ENCODE results near the gene EXO1. TPM values are rescaled to one million over a fixed set of nuclear protein-coding genes. Genes with fewer than 3 reads are reported as not detected.

Gene EXO1
- total RNA-seq, 1 experiment from 2014 or later: 32.9 TPM

DNA sequence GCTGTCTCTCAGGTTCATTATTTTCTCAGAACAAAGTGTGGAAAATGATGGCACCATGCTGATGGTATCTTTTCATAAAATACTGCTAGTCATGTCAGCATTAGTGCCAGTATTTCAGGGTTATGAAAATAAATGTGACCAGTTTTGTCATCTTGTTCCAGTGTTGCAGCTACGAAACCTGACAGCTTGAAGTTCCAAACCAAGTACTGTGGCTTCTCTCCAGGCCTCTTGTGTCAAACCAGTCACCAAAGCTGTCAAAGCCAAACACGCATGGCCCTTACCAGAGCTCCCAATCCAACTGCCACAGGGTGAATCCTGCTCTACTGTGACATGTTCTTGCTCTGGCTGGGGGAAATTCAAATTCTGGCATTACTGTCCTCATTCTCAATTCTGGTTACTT is 20.7 kb upstream of the EXO1 start:
- ChIA-PET CTCF (no interaction called here), RAD21 (ENCODE audit: low non-redundant PET in 1 of 2, low total read pairs in 2 of 2, uncharacterized antibody in 2 of 2, unreplicated experiment in 2 of 2) (no interaction called here), POLR2A (no interaction called here)
- DNase-seq (ENCODE audit: low read depth, low spot score) (no peak), ATAC-seq (no peak)
- intact Hi-C loops (cut with micrococcal nuclease): no loop called here
- no peaks in the 10 kb centered on the region for H3K9me2 ChIP-seq (ENCODE audit: insufficient read depth)
- H3K36me3 ChIP-seq (ENCODE audit: control insufficient read depth in 1 of 2, insufficient read depth in 2 of 2, low read length in 2 of 2): no peaks in the 10 kb centered on the region
- H3K27me3 ChIP-seq (ENCODE audit: insufficient read depth, low read length): no peaks in the 10 kb centered on the region
- H4K20me1 ChIP-seq (ENCODE audit: insufficient read depth): no peaks in the 10 kb centered on the region
- H3K4me3 ChIP-seq (replicated peaks in 1 of 2; ENCODE audit: low read depth in 1 of 2, low read length in 2 of 2): no peak overlapping the region
- H2AFZ ChIP-seq (ENCODE audit: low read depth, low read length, poor library complexity, severe bottlenecking): no peak overlapping the region
- TF ChIP-seq ZFX (IDR thresholded peaks at IDR 0.05) (no peak), EGR1 (IDR thresholded peaks at IDR 0.05; ENCODE audit: low read depth) (no peak), POLR2A (IDR thresholded peaks at IDR 0.05; ENCODE audit: borderline replicate concordance, extremely low read depth, insufficient read depth, insufficient read length) (no peak), EZH2phosphoT487 (IDR thresholded peaks at IDR 0.05; ENCODE audit: borderline replicate concordance) (no peak), CBX3 (IDR thresholded peaks at IDR 0.05; ENCODE audit: low read depth) (no peak), ZNF274 (IDR thresholded peaks at IDR 0.05; ENCODE audit: low read depth, low read length) (no peak), CEBPB (IDR thresholded peaks at IDR 0.05; ENCODE audit: low read depth) (no peak), YY1 (IDR thresholded peaks at IDR 0.05; ENCODE audit: extremely low read depth, insufficient replicate concordance, low read depth, low read length) (no peak), JUND (IDR thresholded peaks at IDR 0.05) (no peak), SRF (IDR thresholded peaks at IDR 0.05; ENCODE audit: low read depth) (no peak), FOSL1 (IDR thresholded peaks at IDR 0.05; ENCODE audit: low read depth) (no peak), EZH2 (IDR thresholded peaks at IDR 0.05) (no peak), POLR2AphosphoS5 (IDR thresholded peaks at IDR 0.05; ENCODE audit: low read depth, low read length) (no peak), SP1 (IDR thresholded peaks at IDR 0.05; ENCODE audit: low read depth) (no peak), SIN3A (IDR thresholded peaks at IDR 0.05; ENCODE audit: low read depth) (no peak)
- TF ChIP-seq, protein P1, sequence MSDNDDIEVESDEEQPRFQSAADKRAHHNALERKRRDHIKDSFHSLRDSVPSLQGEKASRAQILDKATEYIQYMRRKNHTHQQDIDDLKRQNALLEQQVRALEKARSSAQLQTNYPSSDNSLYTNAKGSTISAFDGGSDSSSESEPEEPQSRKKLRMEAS (IDR thresholded peaks at IDR 0.05): no peak
- TF ChIP-seq, protein P2, sequence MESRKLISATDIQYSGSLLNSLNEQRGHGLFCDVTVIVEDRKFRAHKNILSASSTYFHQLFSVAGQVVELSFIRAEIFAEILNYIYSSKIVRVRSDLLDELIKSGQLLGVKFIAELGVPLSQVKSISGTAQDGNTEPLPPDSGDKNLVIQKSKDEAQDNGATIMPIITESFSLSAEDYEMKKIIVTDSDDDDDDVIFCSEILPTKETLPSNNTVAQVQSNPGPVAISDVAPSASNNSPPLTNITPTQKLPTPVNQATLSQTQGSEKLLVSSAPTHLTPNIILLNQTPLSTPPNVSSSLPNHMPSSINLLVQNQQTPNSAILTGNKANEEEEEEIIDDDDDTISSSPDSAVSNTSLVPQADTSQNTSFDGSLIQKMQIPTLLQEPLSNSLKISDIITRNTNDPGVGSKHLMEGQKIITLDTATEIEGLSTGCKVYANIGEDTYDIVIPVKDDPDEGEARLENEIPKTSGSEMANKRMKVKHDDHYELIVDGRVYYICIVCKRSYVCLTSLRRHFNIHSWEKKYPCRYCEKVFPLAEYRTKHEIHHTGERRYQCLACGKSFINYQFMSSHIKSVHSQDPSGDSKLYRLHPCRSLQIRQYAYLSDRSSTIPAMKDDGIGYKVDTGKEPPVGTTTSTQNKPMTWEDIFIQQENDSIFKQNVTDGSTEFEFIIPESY (IDR thresholded peaks at IDR 0.05; ENCODE audit: extremely low read depth, insufficient replicate concordance, low read length): no peak
- TF ChIP-seq, protein P3, sequence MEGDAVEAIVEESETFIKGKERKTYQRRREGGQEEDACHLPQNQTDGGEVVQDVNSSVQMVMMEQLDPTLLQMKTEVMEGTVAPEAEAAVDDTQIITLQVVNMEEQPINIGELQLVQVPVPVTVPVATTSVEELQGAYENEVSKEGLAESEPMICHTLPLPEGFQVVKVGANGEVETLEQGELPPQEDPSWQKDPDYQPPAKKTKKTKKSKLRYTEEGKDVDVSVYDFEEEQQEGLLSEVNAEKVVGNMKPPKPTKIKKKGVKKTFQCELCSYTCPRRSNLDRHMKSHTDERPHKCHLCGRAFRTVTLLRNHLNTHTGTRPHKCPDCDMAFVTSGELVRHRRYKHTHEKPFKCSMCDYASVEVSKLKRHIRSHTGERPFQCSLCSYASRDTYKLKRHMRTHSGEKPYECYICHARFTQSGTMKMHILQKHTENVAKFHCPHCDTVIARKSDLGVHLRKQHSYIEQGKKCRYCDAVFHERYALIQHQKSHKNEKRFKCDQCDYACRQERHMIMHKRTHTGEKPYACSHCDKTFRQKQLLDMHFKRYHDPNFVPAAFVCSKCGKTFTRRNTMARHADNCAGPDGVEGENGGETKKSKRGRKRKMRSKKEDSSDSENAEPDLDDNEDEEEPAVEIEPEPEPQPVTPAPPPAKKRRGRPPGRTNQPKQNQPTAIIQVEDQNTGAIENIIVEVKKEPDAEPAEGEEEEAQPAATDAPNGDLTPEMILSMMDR (IDR thresholded peaks at IDR 0.05 in 2 of 3, conservative IDR thresholded peaks at IDR 0.05 in 1 of 3; ENCODE audit: borderline replicate concordance in 1 of 3, insufficient read depth in 1 of 3, low read depth in 2 of 3, low read length in 2 of 3): no peak
- TF ChIP-seq, protein P4, sequence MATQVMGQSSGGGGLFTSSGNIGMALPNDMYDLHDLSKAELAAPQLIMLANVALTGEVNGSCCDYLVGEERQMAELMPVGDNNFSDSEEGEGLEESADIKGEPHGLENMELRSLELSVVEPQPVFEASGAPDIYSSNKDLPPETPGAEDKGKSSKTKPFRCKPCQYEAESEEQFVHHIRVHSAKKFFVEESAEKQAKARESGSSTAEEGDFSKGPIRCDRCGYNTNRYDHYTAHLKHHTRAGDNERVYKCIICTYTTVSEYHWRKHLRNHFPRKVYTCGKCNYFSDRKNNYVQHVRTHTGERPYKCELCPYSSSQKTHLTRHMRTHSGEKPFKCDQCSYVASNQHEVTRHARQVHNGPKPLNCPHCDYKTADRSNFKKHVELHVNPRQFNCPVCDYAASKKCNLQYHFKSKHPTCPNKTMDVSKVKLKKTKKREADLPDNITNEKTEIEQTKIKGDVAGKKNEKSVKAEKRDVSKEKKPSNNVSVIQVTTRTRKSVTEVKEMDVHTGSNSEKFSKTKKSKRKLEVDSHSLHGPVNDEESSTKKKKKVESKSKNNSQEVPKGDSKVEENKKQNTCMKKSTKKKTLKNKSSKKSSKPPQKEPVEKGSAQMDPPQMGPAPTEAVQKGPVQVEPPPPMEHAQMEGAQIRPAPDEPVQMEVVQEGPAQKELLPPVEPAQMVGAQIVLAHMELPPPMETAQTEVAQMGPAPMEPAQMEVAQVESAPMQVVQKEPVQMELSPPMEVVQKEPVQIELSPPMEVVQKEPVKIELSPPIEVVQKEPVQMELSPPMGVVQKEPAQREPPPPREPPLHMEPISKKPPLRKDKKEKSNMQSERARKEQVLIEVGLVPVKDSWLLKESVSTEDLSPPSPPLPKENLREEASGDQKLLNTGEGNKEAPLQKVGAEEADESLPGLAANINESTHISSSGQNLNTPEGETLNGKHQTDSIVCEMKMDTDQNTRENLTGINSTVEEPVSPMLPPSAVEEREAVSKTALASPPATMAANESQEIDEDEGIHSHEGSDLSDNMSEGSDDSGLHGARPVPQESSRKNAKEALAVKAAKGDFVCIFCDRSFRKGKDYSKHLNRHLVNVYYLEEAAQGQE (IDR thresholded peaks at IDR 0.05; ENCODE audit: low read depth): no peak
- no peaks in the 10 kb centered on the region for H3K9me3 ChIP-seq (ENCODE audit: control insufficient read depth in 1 of 2, insufficient read depth in 1 of 2, low read depth in 1 of 2, low read length in 2 of 2)
- no peaks in the 10 kb centered on the region for H3K4me1 ChIP-seq (ENCODE audit: control insufficient read depth in 1 of 2, insufficient read depth in 2 of 2, low read length in 2 of 2)
- no peak overlapping the region for H3K4me2 ChIP-seq (ENCODE audit: low read length)
- no peak overlapping the region for H3K27ac ChIP-seq (ENCODE audit: low read depth, low read length)
- H3K79me2 ChIP-seq (ENCODE audit: insufficient read depth, low read length): no peaks in the 10 kb centered on the region
- BruUV-seq (replicated peaks): no TSS peak
- no peak overlapping the region for H3K9ac ChIP-seq (ENCODE audit: low read length)

Measured in HCT116 (cell line).